Neutrophil (primary cell): ENCODE measurements around the gene KIF6.
"Not testable (repeated sequence)": the region's sequence is repeated elsewhere in the genome, so short reads cannot be mapped to it uniquely, and the experiment has no call there.

Experiments
- H3K27ac ChIP-seq: fragments of 200-600 bp; sonication (generic); 2 replicates; pipeline ENCODE4 v1.5.1; 2016; ENCODE audit warnings: mild to moderate bottlenecking, moderate library complexity
- H3K27me3 ChIP-seq: fragments of 200-600 bp; sonication (generic); 2 replicates; pipeline ENCODE4 v1.6.0; 2016; ENCODE audit warnings: mild to moderate bottlenecking
- H3K36me3 ChIP-seq: fragments of 200-600 bp; sonication (generic); 2 replicates; pipeline ENCODE4 v1.5.1; 2017
- H3K4me1 ChIP-seq, 2 experiments: fragments of 200-600 bp in 1 of 2; sonication (generic) in 1 of 2; 1 replicate in 1 of 2; 2 replicates in 1 of 2; pipeline versions ENCODE4 v1.5.1 to v1.6.1; 2013 to 2016; ENCODE audit warnings: low read depth in 1 of 2, low read length in 1 of 2, mild to moderate bottlenecking in 1 of 2, moderate library complexity in 1 of 2; ENCODE audit not compliant: control insufficient read depth in 1 of 2, insufficient read depth in 1 of 2
- H3K4me3 ChIP-seq, 2 experiments: fragments of 200-600 bp in 1 of 2; sonication (generic) in 1 of 2; 1 replicate in 1 of 2; 2 replicates in 1 of 2; pipeline ENCODE4 v1.5.1; 2013 to 2016; ENCODE audit warnings: low read depth in 1 of 2, low read length in 1 of 2, mild to moderate bottlenecking in 1 of 2, moderate library complexity in 1 of 2
- H3K9me3 ChIP-seq: fragments of 200-600 bp; sonication (generic); 2 replicates; pipeline ENCODE4 v1.5.1; 2016
- TF ChIP-seq, protein P1 (sequence below): fragments of 200-600 bp; sonication (generic); IDR thresholded peaks from 2 replicates; pipeline ENCODE4 v1.5.1; 2016; ENCODE audit warnings: antibody characterized with exemption

KIF6 gene

DNA sequence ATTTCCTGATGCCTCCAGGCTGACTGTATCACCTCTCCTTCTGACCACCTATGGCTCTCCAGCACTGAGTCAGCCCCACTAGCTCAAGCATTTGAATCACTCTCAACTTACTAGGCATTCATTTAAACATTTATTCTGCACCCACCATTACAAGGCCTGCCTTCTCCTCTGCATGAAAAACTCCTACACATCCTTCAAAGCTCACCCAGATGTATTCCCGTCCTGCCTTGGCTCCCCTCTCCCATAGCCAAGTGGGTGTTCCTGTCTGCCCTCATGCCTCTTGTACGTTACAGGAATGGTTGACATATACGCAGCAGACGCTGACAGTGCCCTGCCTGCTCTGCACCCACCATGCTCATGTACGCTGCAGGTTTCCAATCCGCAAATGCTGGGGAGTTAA, 432.6 kb downstream of the KIF6 start:
- H3K36me3 ChIP-seq, result no peaks in the 10 kb centered on the region
- H3K27ac ChIP-seq, result no peak overlapping the region
- H3K4me1 ChIP-seq, result no peaks in the 10 kb centered on the region
- H3K27me3 ChIP-seq, result no peaks in the 10 kb centered on the region
- TF ChIP-seq, protein P1, sequence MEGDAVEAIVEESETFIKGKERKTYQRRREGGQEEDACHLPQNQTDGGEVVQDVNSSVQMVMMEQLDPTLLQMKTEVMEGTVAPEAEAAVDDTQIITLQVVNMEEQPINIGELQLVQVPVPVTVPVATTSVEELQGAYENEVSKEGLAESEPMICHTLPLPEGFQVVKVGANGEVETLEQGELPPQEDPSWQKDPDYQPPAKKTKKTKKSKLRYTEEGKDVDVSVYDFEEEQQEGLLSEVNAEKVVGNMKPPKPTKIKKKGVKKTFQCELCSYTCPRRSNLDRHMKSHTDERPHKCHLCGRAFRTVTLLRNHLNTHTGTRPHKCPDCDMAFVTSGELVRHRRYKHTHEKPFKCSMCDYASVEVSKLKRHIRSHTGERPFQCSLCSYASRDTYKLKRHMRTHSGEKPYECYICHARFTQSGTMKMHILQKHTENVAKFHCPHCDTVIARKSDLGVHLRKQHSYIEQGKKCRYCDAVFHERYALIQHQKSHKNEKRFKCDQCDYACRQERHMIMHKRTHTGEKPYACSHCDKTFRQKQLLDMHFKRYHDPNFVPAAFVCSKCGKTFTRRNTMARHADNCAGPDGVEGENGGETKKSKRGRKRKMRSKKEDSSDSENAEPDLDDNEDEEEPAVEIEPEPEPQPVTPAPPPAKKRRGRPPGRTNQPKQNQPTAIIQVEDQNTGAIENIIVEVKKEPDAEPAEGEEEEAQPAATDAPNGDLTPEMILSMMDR, result no peak
- H3K9me3 ChIP-seq, result no peaks in the 10 kb centered on the region
- no peak overlapping the region for H3K4me3 ChIP-seq

GRCh38 chr6:39289490-39289889, 435.7 kb downstream of the KIF6 start:
- no peak overlapping the region for H3K27ac ChIP-seq
- no peaks in the 10 kb centered on the region for H3K9me3 ChIP-seq
- no peaks in the 10 kb centered on the region for H3K36me3 ChIP-seq
- H3K4me3 ChIP-seq, result no peak overlapping the region
- H3K27me3 ChIP-seq, result no peaks in the 10 kb centered on the region
- no peaks in the 10 kb centered on the region for H3K4me1 ChIP-seq
- TF ChIP-seq, protein P1, result no peak

- H3K27me3 ChIP-seq, result no peaks in the 10 kb centered on the region
- H3K9me3 ChIP-seq, result no peaks in the 10 kb centered on the region
- H3K4me3 ChIP-seq, result no peak overlapping the region
These were observed 437.6 kb downstream of the KIF6 start for GRCh38 chr6:39287601-39288000.

GRCh38 chr6:39286596-39286995, 438.6 kb downstream of the KIF6 start:
- H3K4me3 ChIP-seq, H3K27ac ChIP-seq, H3K27me3 ChIP-seq, H3K36me3 ChIP-seq, H3K9me3 ChIP-seq, H3K4me1 ChIP-seq: not testable (repeated sequence)

More at GRCh38 chr6:39287601-39288000, 437.6 kb downstream of the KIF6 start:
- TF ChIP-seq, protein P1, result no peak
- Histone ChIP-seq H3K27ac (no peak overlapping the region), H3K4me1 (no peaks in the 10 kb centered on the region), H3K36me3 (no peaks in the 10 kb centered on the region)

DNA sequence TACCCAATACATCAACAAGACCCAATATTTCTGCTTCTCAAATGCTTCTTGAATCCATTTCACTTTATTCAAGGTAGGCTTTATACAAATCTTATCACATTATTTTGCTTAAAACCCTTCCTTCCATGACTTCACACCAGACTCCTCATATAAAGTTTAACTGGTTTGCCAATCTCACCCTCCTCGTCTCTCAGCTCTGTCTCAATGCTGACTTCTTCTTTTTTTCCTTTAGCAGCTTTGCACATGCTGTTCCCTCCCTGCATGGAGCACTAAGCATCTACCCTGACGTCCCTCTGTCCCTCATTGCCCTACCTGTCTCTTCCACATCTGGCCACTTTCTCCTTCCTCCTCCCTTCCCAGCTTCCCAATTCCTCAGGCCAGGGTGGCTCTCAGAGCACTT, 442.4 kb downstream of the KIF6 start:
- Histone ChIP-seq H3K9me3 (no peaks in the 10 kb centered on the region), H3K36me3 (no peaks in the 10 kb centered on the region), H3K4me1 (no peaks in the 10 kb centered on the region), H3K4me3 (no peak overlapping the region), H3K27ac (no peak overlapping the region), H3K27me3 (no peaks in the 10 kb centered on the region)
- TF ChIP-seq, protein P1, result no peak

DNA sequence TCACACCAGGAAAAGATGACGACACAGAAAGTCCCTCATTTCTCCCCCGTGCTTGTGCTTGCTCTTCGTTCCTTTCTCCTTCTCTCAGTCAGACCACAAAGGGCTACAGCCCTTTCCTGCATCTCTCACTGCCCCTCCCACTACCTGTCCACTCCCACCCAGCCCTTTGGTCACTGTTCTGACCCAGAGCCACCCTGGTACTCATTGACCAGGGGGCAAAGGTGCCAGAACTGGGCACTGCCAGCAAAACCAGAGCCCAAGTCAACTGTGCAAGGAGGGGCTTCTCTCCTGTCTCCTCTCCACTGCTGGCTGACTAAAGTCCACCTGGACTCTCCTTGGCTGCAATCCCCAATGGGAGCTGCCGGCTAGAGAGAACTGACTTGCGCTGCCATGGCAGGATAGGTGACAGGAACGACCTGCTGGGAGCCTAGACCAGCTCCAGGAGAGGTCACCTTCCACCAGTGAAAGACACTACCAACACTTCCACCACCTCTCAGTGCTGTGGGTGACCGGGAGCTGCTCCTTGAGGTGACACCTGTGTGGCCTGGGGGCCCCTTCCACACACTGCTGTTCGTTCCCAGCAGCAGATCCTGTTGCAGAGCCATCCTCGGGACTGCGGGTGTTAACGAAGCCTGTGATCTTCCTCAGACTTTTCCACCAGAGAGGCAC, 443.8 kb downstream of the KIF6 start:
- Histone ChIP-seq H3K4me3 (no peak overlapping the region), H3K4me1 (no peaks in the 10 kb centered on the region), H3K27ac (no peak overlapping the region), H3K36me3 (no peaks in the 10 kb centered on the region), H3K9me3 (no peaks in the 10 kb centered on the region), H3K27me3 (no peaks in the 10 kb centered on the region)
- TF ChIP-seq, protein P1, result no peak
